Neural progenitor cell (in vitro differentiated cells): ENCODE data around the gene VRK2. TPM values are rescaled to one million over a fixed set of nuclear protein-coding genes. Genes with fewer than 3 reads are reported as not detected.

Experiments used
- DNase-seq: peaks from one replicate; pipeline ENCODE4 v3.0.0-alpha.2; 2016; ENCODE audit warnings: low spot score
- H2AFZ ChIP-seq: fragments of 200-600 bp; sonication (generic); replicated peaks from 2 replicates; pipeline ENCODE4 v1.6.1; 2016; ENCODE audit warnings: antibody characterized with exemption
- H3F3A ChIP-seq: fragments of 200-600 bp; sonication (generic); 2 replicates; pipeline ENCODE4 v1.6.1; 2016; ENCODE audit warnings: antibody characterized with exemption, low read depth
- H3K27ac ChIP-seq: fragments of 200-600 bp; sonication (generic); 2 replicates; pipeline ENCODE4 v1.5.1; 2016; ENCODE audit warnings: mild to moderate bottlenecking
- H3K27me3 ChIP-seq: fragments of 200-600 bp; sonication (generic); 2 replicates; pipeline ENCODE4 v1.6.1; 2016; ENCODE audit warnings: mild to moderate bottlenecking, moderate library complexity
- H3K36me3 ChIP-seq: fragments of 200-600 bp; sonication (generic); 2 replicates; pipeline ENCODE4 v1.5.1; 2016
- H3K4me1 ChIP-seq: fragments of 200-600 bp; sonication (generic); 2 replicates; pipeline ENCODE4 v1.6.1; 2016; ENCODE audit warnings: mixed run types
- H3K4me2 ChIP-seq: fragments of 200-600 bp; sonication (generic); 2 replicates; pipeline ENCODE4 v1.6.1; 2016
- H3K4me3 ChIP-seq: fragments of 200-600 bp; sonication (generic); 2 replicates; pipeline ENCODE4 v1.5.1; 2016
- H3K79me2 ChIP-seq: fragments of 200-600 bp; sonication (generic); 2 replicates; pipeline ENCODE4 v1.6.1; 2016; ENCODE audit warnings: low read depth
- H3K9ac ChIP-seq: fragments of 200-600 bp; sonication (generic); 2 replicates; pipeline ENCODE4 v1.6.1; 2016
- H3K9me3 ChIP-seq: fragments of 200-600 bp; sonication (generic); 2 replicates; pipeline ENCODE4 v1.5.1; 2016; ENCODE audit warnings: low read depth
- H4K20me1 ChIP-seq: fragments of 200-600 bp; sonication (generic); 2 replicates; pipeline ENCODE4 v1.6.1; 2016; ENCODE audit warnings: low read depth
- H3K27ac Mint-ChIP-seq: 3 replicates; pipeline ENCODE4 v1.8.0; 2021; ENCODE audit warnings: mixed read lengths
- H3K27me3 Mint-ChIP-seq: 2 replicates; pipeline ENCODE4 v1.8.0; 2022; ENCODE audit warnings: low read depth, mild to moderate bottlenecking, inconsistent platforms, moderate library complexity, mixed read lengths; ENCODE audit not compliant: insufficient read depth
- H3K36me3 Mint-ChIP-seq: 3 replicates; pipeline ENCODE4 v1.8.0; 2021; ENCODE audit warnings: mixed read lengths
- H3K4me1 Mint-ChIP-seq: 3 replicates; pipeline ENCODE4 v1.8.0; 2021; ENCODE audit warnings: mixed read lengths
- H3K4me3 Mint-ChIP-seq: 3 replicates; pipeline ENCODE4 v1.8.0; 2021; ENCODE audit warnings: mild to moderate bottlenecking, moderate library complexity, mixed read lengths
- H3K9me3 Mint-ChIP-seq: 3 replicates; pipeline ENCODE4 v1.8.0; 2020; ENCODE audit warnings: mixed read lengths
- CTCF ChIP-seq: fragments of 200-600 bp; sonication (generic); IDR thresholded peaks from 2 replicates; pipeline ENCODE4 v1.5.1; 2017; ENCODE audit warnings: antibody characterized with exemption, mild to moderate bottlenecking
- EZH2 ChIP-seq: fragments of 200-600 bp; sonication (generic); IDR thresholded peaks from 2 replicates; pipeline ENCODE4 v1.6.1; 2017; ENCODE audit warnings: antibody characterized with exemption, mild to moderate bottlenecking, moderate library complexity
- EZH2phosphoT487 ChIP-seq: fragments of 200-600 bp; sonication (generic); IDR thresholded peaks from 2 replicates; pipeline ENCODE4 v1.6.1; 2017; ENCODE audit warnings: antibody characterized with exemption
- total RNA-seq: library from RNA; depleted of rRNA; stranded (reverse); fragments of >200 nt; gene quantifications from 2 replicates; pipeline ENCODE4 v1.2.3, GENCODE V29; 2015; ENCODE audit warnings: low replicate concordance

The VRK2 gene
- total RNA-seq, 1 donor from 2014 or later = 39.2 TPM

GRCh38 chr2:58194458-58194857 is 147.9 kb downstream of the VRK2 start:
- Histone ChIP-seq H4K20me1 (no peaks in the 10 kb centered on the region), H3K27ac (no peak overlapping the region), H3K4me1 (no peaks in the 10 kb centered on the region), H3F3A (no peaks in the 10 kb centered on the region), H2AFZ (no peak overlapping the region), H3K4me3 (no peak overlapping the region), H3K9ac (no peak overlapping the region), H3K79me2 (no peaks in the 10 kb centered on the region), H3K9me3 (no peaks in the 10 kb centered on the region), H3K4me2 (no peak overlapping the region), H3K36me3 (peaks cover 9% of the 10 kb centered on the region), H3K27me3 (no peaks in the 10 kb centered on the region)
- H3K27ac Mint-ChIP-seq = no peak overlapping the region
- no peak for DNase-seq
- H3K4me3 Mint-ChIP-seq = no peak overlapping the region
- no peaks in the 10 kb centered on the region for H3K9me3 Mint-ChIP-seq
- TF ChIP-seq CTCF = no peak
- no peak for TF ChIP-seq EZH2phosphoT487
- no peak for TF ChIP-seq EZH2
- H3K4me1 Mint-ChIP-seq = peaks cover 4% of the 10 kb centered on the region
- H3K27me3 Mint-ChIP-seq = no peaks in the 10 kb centered on the region
- no peaks in the 10 kb centered on the region for H3K36me3 Mint-ChIP-seq

GRCh38 chr2:58195662-58196061 is 149.1 kb downstream of the VRK2 start:
- no peaks in the 10 kb centered on the region for H3K27me3 Mint-ChIP-seq
- Histone ChIP-seq H3K27ac (no peak overlapping the region), H3F3A (no peaks in the 10 kb centered on the region), H3K9ac (no peak overlapping the region), H3K79me2 (no peaks in the 10 kb centered on the region), H3K36me3 (peaks cover 17% of the 10 kb centered on the region), H3K4me3 (no peak overlapping the region), H3K4me2 (no peak overlapping the region), H2AFZ (no peak overlapping the region), H3K9me3 (no peaks in the 10 kb centered on the region), H4K20me1 (no peaks in the 10 kb centered on the region), H3K4me1 (no peaks in the 10 kb centered on the region), H3K27me3 (no peaks in the 10 kb centered on the region)
- no peaks in the 10 kb centered on the region for H3K9me3 Mint-ChIP-seq
- no peak overlapping the region for H3K4me3 Mint-ChIP-seq
- peaks cover 4% of the 10 kb centered on the region for H3K4me1 Mint-ChIP-seq
- DNase-seq = no peak
- H3K27ac Mint-ChIP-seq = no peak overlapping the region
- H3K36me3 Mint-ChIP-seq = peaks cover 4% of the 10 kb centered on the region
- no peak for TF ChIP-seq EZH2
- no peak for TF ChIP-seq EZH2phosphoT487
- no peak for TF ChIP-seq CTCF

GRCh38 chr2:58197894-58198293 is 151.3 kb downstream of the VRK2 start:
- no peak overlapping the region for H2AFZ ChIP-seq
- H3K4me1 ChIP-seq = no peaks in the 10 kb centered on the region
- H3K9me3 ChIP-seq = no peaks in the 10 kb centered on the region
- Mint-ChIP-seq H3K4me3 (no peak overlapping the region), H3K4me1 (peaks cover 4% of the 10 kb centered on the region), H3K27me3 (no peaks in the 10 kb centered on the region), H3K9me3 (no peaks in the 10 kb centered on the region), H3K36me3 (peaks cover 4% of the 10 kb centered on the region), H3K27ac (no peak overlapping the region)
- no peak for DNase-seq
- no peaks in the 10 kb centered on the region for H4K20me1 ChIP-seq
- no peaks in the 10 kb centered on the region for H3F3A ChIP-seq
- H3K4me3 ChIP-seq = no peak overlapping the region
- no peaks in the 10 kb centered on the region for H3K27me3 ChIP-seq
- H3K4me2 ChIP-seq = no peak overlapping the region
- H3K79me2 ChIP-seq = no peaks in the 10 kb centered on the region
- no peak overlapping the region for H3K27ac ChIP-seq
- TF ChIP-seq EZH2phosphoT487 = no peak
- TF ChIP-seq CTCF = no peak
- TF ChIP-seq EZH2 = no peak
- H3K9ac ChIP-seq = no peak overlapping the region
- peaks cover 22% of the 10 kb centered on the region for H3K36me3 ChIP-seq

- TF ChIP-seq CTCF (no peak), EZH2phosphoT487 (no peak), EZH2 (no peak)
- H3K27ac ChIP-seq = no peak overlapping the region
- no peak for DNase-seq
- H3K36me3 ChIP-seq = peaks cover 31% of the 10 kb centered on the region
- H3K4me3 Mint-ChIP-seq = no peak overlapping the region
- no peaks in the 10 kb centered on the region for H3F3A ChIP-seq
- H3K9me3 Mint-ChIP-seq = no peaks in the 10 kb centered on the region
- peaks cover 5% of the 10 kb centered on the region for H3K36me3 Mint-ChIP-seq
- H3K27me3 ChIP-seq = no peaks in the 10 kb centered on the region
- H3K4me1 Mint-ChIP-seq = peaks cover 1% of the 10 kb centered on the region
- peaks cover 7% of the 10 kb centered on the region for H3K4me1 ChIP-seq
- no peak overlapping the region for H2AFZ ChIP-seq
- no peak overlapping the region for H3K4me2 ChIP-seq
- H3K4me3 ChIP-seq = no peak overlapping the region
- no peaks in the 10 kb centered on the region for H3K27me3 Mint-ChIP-seq
- H3K9me3 ChIP-seq = no peaks in the 10 kb centered on the region
- H4K20me1 ChIP-seq = peaks cover 4% of the 10 kb centered on the region
- peaks cover 6% of the 10 kb centered on the region for H3K79me2 ChIP-seq
- no peak overlapping the region for H3K27ac Mint-ChIP-seq
- H3K9ac ChIP-seq = no peak overlapping the region
Observed at GRCh38 chr2:58202404-58202803, 155.8 kb downstream of the VRK2 start.
